Measurements from ENCODE around the gene ATAD1.

ATAD1 gene

DNA sequence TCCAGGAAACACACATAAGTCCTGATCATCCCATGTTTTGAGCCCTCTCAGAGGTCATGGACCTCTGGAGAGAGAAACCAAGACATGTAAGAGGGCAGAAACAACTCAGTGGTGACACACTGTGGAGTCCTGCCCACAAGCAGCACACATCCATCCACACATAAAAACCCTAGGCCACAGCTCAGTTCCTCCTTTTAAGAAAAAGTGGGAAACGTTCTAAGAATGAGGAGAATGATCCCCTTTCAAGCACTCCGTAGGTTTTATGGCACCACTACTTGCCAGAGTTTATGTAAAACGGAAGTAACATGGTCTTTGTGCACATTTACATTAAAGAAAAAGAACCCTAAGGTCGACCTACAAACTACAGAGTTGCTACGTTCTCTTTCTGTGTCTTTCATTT, 19.9 kb downstream of the ATAD1 start:
- TF ChIP-seq, protein P1, sequence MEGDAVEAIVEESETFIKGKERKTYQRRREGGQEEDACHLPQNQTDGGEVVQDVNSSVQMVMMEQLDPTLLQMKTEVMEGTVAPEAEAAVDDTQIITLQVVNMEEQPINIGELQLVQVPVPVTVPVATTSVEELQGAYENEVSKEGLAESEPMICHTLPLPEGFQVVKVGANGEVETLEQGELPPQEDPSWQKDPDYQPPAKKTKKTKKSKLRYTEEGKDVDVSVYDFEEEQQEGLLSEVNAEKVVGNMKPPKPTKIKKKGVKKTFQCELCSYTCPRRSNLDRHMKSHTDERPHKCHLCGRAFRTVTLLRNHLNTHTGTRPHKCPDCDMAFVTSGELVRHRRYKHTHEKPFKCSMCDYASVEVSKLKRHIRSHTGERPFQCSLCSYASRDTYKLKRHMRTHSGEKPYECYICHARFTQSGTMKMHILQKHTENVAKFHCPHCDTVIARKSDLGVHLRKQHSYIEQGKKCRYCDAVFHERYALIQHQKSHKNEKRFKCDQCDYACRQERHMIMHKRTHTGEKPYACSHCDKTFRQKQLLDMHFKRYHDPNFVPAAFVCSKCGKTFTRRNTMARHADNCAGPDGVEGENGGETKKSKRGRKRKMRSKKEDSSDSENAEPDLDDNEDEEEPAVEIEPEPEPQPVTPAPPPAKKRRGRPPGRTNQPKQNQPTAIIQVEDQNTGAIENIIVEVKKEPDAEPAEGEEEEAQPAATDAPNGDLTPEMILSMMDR (conservative IDR thresholded peaks at IDR 0.05; ENCODE audit: low read depth): no peak
- ChIA-PET CTCF (no interaction called here), POLR2A (ENCODE audit: low non-redundant PET) (no interaction called here)
- no peak overlapping the region for H3K27ac ChIP-seq
- DNase-seq (ENCODE audit: low spot score): no peak

DNA sequence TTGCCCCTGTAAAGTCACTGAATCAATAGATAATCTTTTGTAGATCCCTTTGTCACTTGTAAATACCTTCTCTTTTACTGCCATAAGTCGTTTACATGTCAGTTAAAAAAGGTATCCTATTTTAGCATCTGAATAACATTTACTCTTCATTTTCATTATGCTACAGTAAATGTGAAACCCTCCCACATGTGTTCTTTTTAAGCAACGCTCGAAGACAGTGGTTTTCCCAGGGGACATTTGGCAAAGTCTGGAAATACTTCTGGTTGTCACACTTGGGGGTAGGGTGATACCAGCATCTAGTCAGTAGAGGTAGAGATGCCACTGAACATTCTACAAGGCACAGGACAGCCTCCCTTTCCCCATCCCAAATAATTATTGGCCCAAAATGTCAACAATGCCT, 23.7 kb downstream of the ATAD1 start:
- no peak overlapping the region for H3K27ac ChIP-seq
- no peak for DNase-seq (ENCODE audit: low spot score)
- TF ChIP-seq, protein P1 (conservative IDR thresholded peaks at IDR 0.05; ENCODE audit: low read depth): no peak
- CTCF ChIA-PET: interaction anchor here (0.6 to 0.8 kb wide), 2 partner anchors 416 to 662 kb away, joined by 3 read pairs; no protein-coding TSS in a partner anchor
- POLR2A ChIA-PET (ENCODE audit: low non-redundant PET): no interaction called here

DNA sequence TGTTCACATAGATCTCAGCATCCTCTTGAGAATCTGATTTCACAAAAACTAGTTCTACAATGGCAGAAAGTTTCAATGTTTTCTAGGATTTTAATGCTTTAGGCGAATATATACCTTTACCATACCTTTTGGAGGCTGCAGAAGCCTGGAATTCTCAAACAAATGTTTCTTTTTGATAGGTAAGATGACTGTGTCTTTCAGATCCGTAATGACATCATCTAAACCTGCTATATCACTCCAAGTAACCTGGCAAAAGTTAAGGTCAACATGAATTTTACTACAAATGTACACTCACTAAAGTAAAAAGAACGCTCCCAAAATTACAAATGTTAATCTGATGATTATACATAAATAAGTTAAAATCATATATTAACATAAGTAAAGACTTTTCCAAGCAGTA, 27.8 kb downstream of the ATAD1 start:
- H3K27ac ChIP-seq: no peak overlapping the region
- CTCF ChIA-PET: interaction anchor here (0.6 to 1.1 kb wide), 3 partner anchors 9 to 1265 kb away, joined by 3 read pairs; no protein-coding TSS in a partner anchor
- DNase-seq (ENCODE audit: low spot score): no peak
- TF ChIP-seq, protein P1 (conservative IDR thresholded peaks at IDR 0.05; ENCODE audit: low read depth): no peak
- POLR2A ChIA-PET (ENCODE audit: low non-redundant PET): no interaction called here

DNA sequence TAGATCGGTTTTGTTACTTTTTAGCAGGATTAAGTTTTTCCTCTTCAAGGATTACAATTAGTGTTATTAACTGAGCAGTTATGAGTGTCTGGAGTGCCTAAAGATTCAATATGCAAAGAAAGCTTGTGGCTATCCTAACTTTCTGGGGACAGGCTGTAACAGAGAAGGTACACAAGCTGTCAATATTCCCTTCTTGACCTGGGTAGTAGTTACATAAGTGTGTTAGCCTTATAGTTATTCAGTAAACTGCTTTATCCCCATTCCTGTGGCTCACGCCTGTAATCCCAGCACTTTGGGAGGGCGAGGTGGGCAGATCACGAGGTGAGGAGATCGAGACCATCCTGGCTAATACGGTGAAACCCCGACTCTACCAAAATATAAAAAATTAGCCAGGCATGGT, 31.6 kb downstream of the ATAD1 start:
- TF ChIP-seq, protein P1 (conservative IDR thresholded peaks at IDR 0.05; ENCODE audit: low read depth): no peak
- no peak for DNase-seq (ENCODE audit: low spot score)
- ChIA-PET POLR2A (ENCODE audit: low non-redundant PET) (no interaction called here), CTCF (interaction anchor here (0.7 to 1.4 kb wide), 2 partner anchors 13 to 779 kb away, joined by 3 to 6 read pairs; no protein-coding TSS in a partner anchor)
- H3K27ac ChIP-seq: no peak overlapping the region

DNA sequence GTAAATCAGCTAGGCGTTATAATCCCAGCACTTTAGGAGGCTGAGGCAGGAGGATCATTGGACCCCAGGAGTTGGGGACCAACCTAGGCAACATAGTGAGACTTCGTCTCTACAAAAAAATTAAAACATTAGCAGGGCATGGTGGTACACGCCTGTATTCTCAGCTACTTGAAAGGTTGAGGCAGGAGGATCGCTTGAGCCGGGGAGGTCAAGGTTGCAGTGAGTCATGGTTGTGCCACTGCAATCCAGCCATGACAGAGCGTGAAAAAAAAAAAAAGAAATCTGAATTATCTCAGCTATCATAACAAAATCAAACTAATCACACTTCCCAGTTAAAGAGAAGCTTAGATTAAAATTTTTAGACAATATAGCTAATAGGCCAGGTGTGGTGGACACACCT, 35.3 kb downstream of the ATAD1 start:
- H3K27ac ChIP-seq: no peak overlapping the region
- DNase-seq (ENCODE audit: low spot score): no peak
- POLR2A ChIA-PET (ENCODE audit: low non-redundant PET): no interaction called here
- TF ChIP-seq, protein P1 (conservative IDR thresholded peaks at IDR 0.05; ENCODE audit: low read depth): no peak
- CTCF ChIA-PET: interaction anchor here (0.6 to 0.7 kb wide), 2 partner anchors 12 to 595 kb away, joined by 3 read pairs; no protein-coding TSS in a partner anchor

DNA sequence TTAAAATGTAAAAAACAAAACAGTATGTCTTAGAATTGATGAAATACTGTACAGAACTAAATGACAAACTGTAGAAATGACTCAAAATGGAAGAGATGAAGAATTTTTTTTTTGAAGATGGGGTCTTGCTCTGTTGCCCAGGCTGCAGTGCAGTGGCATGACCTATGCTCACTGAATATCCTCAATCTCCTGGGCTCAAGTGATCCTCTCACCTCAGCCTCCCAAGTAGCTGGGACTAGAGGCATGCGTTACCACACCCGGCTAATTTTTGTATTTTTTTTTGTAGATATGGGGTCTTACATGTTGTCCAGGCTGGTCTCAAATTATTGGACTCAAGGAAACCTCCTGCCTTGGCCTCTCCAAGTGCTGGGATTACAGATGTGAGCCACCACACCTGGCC, 36.5 kb downstream of the ATAD1 start:
- no peak overlapping the region for H3K27ac ChIP-seq
- CTCF ChIA-PET: interaction anchor here (0.7 kb wide), 1 partner anchor 473 kb away, joined by 3 read pairs; no protein-coding TSS in a partner anchor
- POLR2A ChIA-PET (ENCODE audit: low non-redundant PET): no interaction called here
- no peak for DNase-seq (ENCODE audit: low spot score)
- TF ChIP-seq, protein P1 (conservative IDR thresholded peaks at IDR 0.05; ENCODE audit: low read depth): no peak
